H9 (cell line): ENCODE results near the gene TRIM28. TPM values are rescaled to one million over a fixed set of nuclear protein-coding genes. Genes with fewer than 3 reads are reported as not detected.

Experiments used
- DNase-seq: peaks from one replicate; pipeline ENCODE4 v3.0.0-alpha.2; 2017
- H2AFZ ChIP-seq: one replicate; pipeline ENCODE4 v1.6.1; 2013; ENCODE audit warnings: mild to moderate bottlenecking, low read length, control low read depth, moderate library complexity
- H2AK5ac ChIP-seq: 2 replicates; pipeline ENCODE4 v1.6.1; 2013; ENCODE audit warnings: low read length, control low read depth, mixed read lengths; ENCODE audit not compliant: insufficient read length
- H2BK120ac ChIP-seq: one replicate; pipeline ENCODE4 v1.6.1; 2013; ENCODE audit warnings: low read depth, mild to moderate bottlenecking, low read length, control low read depth, inconsistent platforms; ENCODE audit not compliant: poor library complexity, severe bottlenecking
- H2BK12ac ChIP-seq: 2 replicates; pipeline ENCODE4 v1.6.1; 2013; ENCODE audit warnings: low read length, control low read depth, mixed read lengths, low read depth; ENCODE audit not compliant: insufficient read length
- H2BK15ac ChIP-seq: 2 replicates; pipeline ENCODE4 v1.6.1; 2013; ENCODE audit warnings: low read depth, low read length, control low read depth
- H2BK20ac ChIP-seq: one replicate; pipeline ENCODE4 v1.6.1; 2013; ENCODE audit warnings: low read depth, mild to moderate bottlenecking, low read length, control low read depth, inconsistent platforms; ENCODE audit not compliant: poor library complexity, severe bottlenecking
- H2BK5ac ChIP-seq: 2 replicates; pipeline ENCODE4 v1.6.1; 2013; ENCODE audit warnings: low read length, control low read depth, mixed read lengths; ENCODE audit not compliant: insufficient read length
- H3K14ac ChIP-seq: 2 replicates; pipeline ENCODE4 v1.6.1; 2013; ENCODE audit warnings: low read length, control low read depth; ENCODE audit not compliant: insufficient read depth
- H3K18ac ChIP-seq: 2 replicates; pipeline ENCODE4 v1.6.1; 2013; ENCODE audit warnings: low read depth, mild to moderate bottlenecking, mixed read lengths, low read length, control low read depth; ENCODE audit not compliant: insufficient read length
- H3K23ac ChIP-seq: 2 replicates; pipeline ENCODE4 v1.6.1; 2013; ENCODE audit warnings: low read length, control low read depth, mixed read lengths, low read depth; ENCODE audit not compliant: insufficient read length
- H3K23me2 ChIP-seq: 2 replicates; pipeline ENCODE4 v1.6.1; 2013; ENCODE audit warnings: low read depth, mild to moderate bottlenecking, mixed read lengths, low read length, control low read depth; ENCODE audit not compliant: insufficient read length, poor library complexity, severe bottlenecking
- H3K27ac ChIP-seq: 2 replicates; pipeline ENCODE4 v1.5.1; 2013; ENCODE audit warnings: low read length, control low read depth, mixed read lengths, low read depth; ENCODE audit not compliant: insufficient read length
- H3K27me3 ChIP-seq: 2 replicates; pipeline ENCODE4 v1.6.1; 2013; ENCODE audit warnings: low read length, control low read depth, inconsistent platforms; ENCODE audit not compliant: insufficient read depth
- H3K4ac ChIP-seq: 2 replicates; pipeline ENCODE4 v1.6.1; 2013; ENCODE audit warnings: low read depth, mild to moderate bottlenecking, control low read depth, inconsistent platforms, low read length, moderate library complexity
- H3K4me1 ChIP-seq: 2 replicates; pipeline ENCODE4 v1.6.1; 2013; ENCODE audit warnings: low read length, control low read depth, inconsistent platforms; ENCODE audit not compliant: insufficient read depth
- H3K4me2 ChIP-seq: 2 replicates; pipeline ENCODE4 v1.6.1; 2013; ENCODE audit warnings: low read length, control low read depth, mixed read lengths; ENCODE audit not compliant: insufficient read length, insufficient read depth
- H3K56ac ChIP-seq: 2 replicates; pipeline ENCODE4 v1.6.1; 2013; ENCODE audit warnings: low read depth, mild to moderate bottlenecking, mixed read lengths, low read length, control low read depth; ENCODE audit not compliant: insufficient read length
- H3K79me1 ChIP-seq: 2 replicates; pipeline ENCODE4 v1.6.1; 2013; ENCODE audit warnings: low read depth, mild to moderate bottlenecking, moderate library complexity, low read length, control low read depth, inconsistent platforms; ENCODE audit not compliant: insufficient read depth, poor library complexity, severe bottlenecking
- H3K79me2 ChIP-seq: 2 replicates; pipeline ENCODE4 v1.6.1; 2013; ENCODE audit warnings: low read length, control low read depth, inconsistent platforms; ENCODE audit not compliant: insufficient read depth
- H3K9ac ChIP-seq: 2 replicates; pipeline ENCODE4 v1.6.1; 2013; ENCODE audit warnings: low read length, control low read depth, mixed read lengths; ENCODE audit not compliant: insufficient read length; ENCODE audit errors: extremely low read depth
- H3K9me3 ChIP-seq: one replicate; pipeline ENCODE4 v1.6.1; 2013; ENCODE audit warnings: low read depth, low read length, inconsistent platforms; ENCODE audit not compliant: control insufficient read depth
- H3T11ph ChIP-seq: one replicate; pipeline ENCODE4 v1.6.1; 2013; ENCODE audit warnings: mild to moderate bottlenecking, low read length, control low read depth, inconsistent platforms
- H4K20me1 ChIP-seq: one replicate; pipeline ENCODE4 v1.6.1; 2013; ENCODE audit not compliant: control insufficient read depth, insufficient read length, insufficient read depth
- H4K5ac ChIP-seq: 2 replicates; pipeline ENCODE4 v1.6.1; 2013; ENCODE audit warnings: low read depth, mild to moderate bottlenecking, mixed read lengths, low read length, control low read depth; ENCODE audit not compliant: insufficient read length
- H4K8ac ChIP-seq: replicated peaks from 2 replicates; pipeline ENCODE4 v1.6.1; 2013; ENCODE audit warnings: low read length, control low read depth, mixed read lengths, low read depth; ENCODE audit not compliant: insufficient read length
- H4K91ac ChIP-seq: 2 replicates; pipeline ENCODE4 v1.6.1; 2013; ENCODE audit warnings: low read depth, mild to moderate bottlenecking, moderate library complexity, mixed read lengths, low read length, control low read depth; ENCODE audit not compliant: insufficient read length
- H3K27ac Mint-ChIP-seq, 3 experiments: 2 replicates in 2 of 3; 3 replicates in 1 of 3; pipeline ENCODE4 v1.8.0; 2020 to 2021; ENCODE audit warnings: mixed read lengths in 3 of 3, mild to moderate bottlenecking in 1 of 3, moderate library complexity in 1 of 3
- H3K27me3 Mint-ChIP-seq: 2 replicates; pipeline ENCODE4 v1.8.0; 2021; ENCODE audit warnings: low read depth, mild to moderate bottlenecking, moderate library complexity, mixed read lengths
- H3K36me3 Mint-ChIP-seq, 3 experiments: 2 replicates in 2 of 3; 3 replicates in 1 of 3; pipeline ENCODE4 v1.8.0; 2020 to 2021; ENCODE audit warnings: low read depth in 3 of 3, mixed read lengths in 3 of 3; ENCODE audit not compliant: insufficient read depth in 1 of 3
- H3K4me1 Mint-ChIP-seq, 2 experiments: 2 replicates each; pipeline ENCODE4 v1.8.0; 2020; ENCODE audit warnings: mixed read lengths in 2 of 2
- H3K4me3 Mint-ChIP-seq, 2 experiments: 2 replicates in 1 of 2; 3 replicates in 1 of 2; pipeline ENCODE4 v1.8.0; 2020 to 2021; ENCODE audit warnings: mild to moderate bottlenecking in 2 of 2, mixed read lengths in 2 of 2, moderate library complexity in 1 of 2
- H3K9me3 Mint-ChIP-seq, 2 experiments: 2 replicates in 1 of 2; 3 replicates in 1 of 2; pipeline ENCODE4 v1.8.0; 2020; ENCODE audit warnings: mild to moderate bottlenecking in 2 of 2, mixed read lengths in 2 of 2, moderate library complexity in 1 of 2
- CTCF ChIP-seq: fragments of 200-600 bp; sonication (generic); conservative IDR thresholded peaks from 3 replicates; pipeline ENCODE4 v1.8.0; 2021; ENCODE audit warnings: antibody characterized with exemption, mild to moderate bottlenecking
- WGBS: extraction: QIAGEN DNeasy Blood & Tissue Kit; methylation state at CpG from one replicate; pipeline ENCODE4 v1.1.7; 2013; ENCODE audit warnings: missing lambda C conversion rate, low lambda C conversion rate, mixed read lengths; ENCODE audit not compliant: insufficient read length; ENCODE audit errors: extremely low coverage; 5-methylcytosine and 5-hydroxymethylcytosine counted together
- total RNA-seq: library from RNA; stranded (reverse); gene quantifications from 2 replicates; pipeline ENCODE4 v1.2.1, GENCODE V29; 2021

TRIM28 gene
- total RNA-seq, 1 experiment from 2014 or later, result 1,084 TPM

GRCh38 chr19:58535857-58536256 lies 8.0 kb upstream of the TRIM28 start:
- Histone ChIP-seq H3K4ac (no peak overlapping the region), H4K8ac (no peak overlapping the region), H3K9me3 (no peaks in the 10 kb centered on the region), H3K4me1 (no peaks in the 10 kb centered on the region; the same call in 1 of the 2 replicates), H2BK12ac (no peak overlapping the region), H2BK15ac (no peak overlapping the region), H3K9ac (no peak overlapping the region), H3K14ac (no peak overlapping the region), H3K27me3 (no peaks in the 10 kb centered on the region; the same call in 1 of the 2 replicates), H2AFZ (no peak overlapping the region), H2BK20ac (no peak overlapping the region), H3T11ph (no peak overlapping the region), H4K91ac (no peak overlapping the region), H3K27ac (no peak overlapping the region), H2BK5ac (no peak overlapping the region), H3K18ac (no peak overlapping the region), H3K4me2 (no peak overlapping the region), H3K79me1 (no peaks in the 10 kb centered on the region), H3K23me2 (peaks cover 2% of the 10 kb centered on the region), H3K79me2 (no peaks in the 10 kb centered on the region), H2BK120ac (no peak overlapping the region), H2AK5ac (no peak overlapping the region), H4K5ac (no peak overlapping the region), H3K23ac (no peak overlapping the region), H4K20me1 (no peaks in the 10 kb centered on the region), H3K56ac (no peak overlapping the region)
- Mint-ChIP-seq H3K27ac (no peak overlapping the region), H3K4me3 (no peak overlapping the region; a peak in 1 of 5 replicates), H3K9me3 (no peaks in the 10 kb centered on the region), H3K4me1 (peaks cover 3 to 9% of the 10 kb centered on the region in 2 experiments), H3K27me3 (peaks cover 32% of the 10 kb centered on the region), H3K36me3 (no peaks in the 10 kb centered on the region)
- WGBS, result no CpG with 5 or more reads among the region's 3 CpGs
- TF ChIP-seq CTCF, result no peak
- no peak for DNase-seq
